Gastrocnemius medialis (tissue), 4 donors: Measurements from ENCODE around the gene MYO7A. TPM values are rescaled to one million over a fixed set of nuclear protein-coding genes. Genes with fewer than 3 reads are reported as not detected.
A peak's percentile ranks its signal among the peaks of the same experiment; 100 is the strongest.

Experiments used
- ATAC-seq, 2 donors: fragments of 150-250 bp; one replicate each; pipeline ENCODE4 v1.9.1; 2016
- DNase-seq, 2 donors: peaks; one replicate each; pipeline ENCODE4 v3.0.0-alpha.2; 2019
- H3K27ac ChIP-seq, 4 donors: fragments of 200-600 bp; sonication (generic); 1 replicate in 1 of 4; 2 replicates in 3 of 4; pipeline ENCODE4 v1.5.1; 2016 to 2018; ENCODE audit warnings: mild to moderate bottlenecking in 2 of 4, moderate library complexity in 1 of 4
- H3K27me3 ChIP-seq, 3 donors: fragments of 200-600 bp; sonication (generic) in 2 of 3; 1 replicate in 1 of 3; 2 replicates in 2 of 3; pipeline versions ENCODE4 v1.5.1 to v1.6.0; 2016 to 2019; ENCODE audit warnings: mild to moderate bottlenecking in 1 of 3, moderate library complexity in 1 of 3
- H3K36me3 ChIP-seq, 2 donors: fragments of 200-600 bp; sonication (generic) in 1 of 2; one replicate each; pipeline ENCODE4 v1.5.1; 2017 to 2018
- H3K4me1 ChIP-seq, 2 donors: fragments of 200-600 bp; sonication (generic) in 1 of 2; one replicate each; pipeline ENCODE4 v1.5.1; 2016 to 2017; ENCODE audit warnings: mild to moderate bottlenecking in 2 of 2
- H3K4me3 ChIP-seq, 4 donors: fragments of 200-600 bp; sonication (generic) in 3 of 4; 1 replicate in 1 of 4; 2 replicates in 3 of 4; pipeline ENCODE4 v1.5.1; 2016 to 2019; ENCODE audit warnings: mild to moderate bottlenecking in 2 of 4
- H3K9me3 ChIP-seq, 3 donors: fragments of 200-600 bp; sonication (generic) in 2 of 3; 1 replicate in 1 of 3; 2 replicates in 2 of 3; pipeline ENCODE4 v1.5.1; 2016 to 2019
- POLR2A ChIP-seq, 2 donors: fragments of 450-650 bp; IDR thresholded peaks; one replicate each; pipeline ENCODE4 v1.6.1; 2017; ENCODE audit warnings: antibody characterized with exemption in 2 of 2, mild to moderate bottlenecking in 2 of 2, moderate library complexity in 2 of 2
- in situ Hi-C, 4 donors: fragments of 200-750 bp; cut with MboI; loops; one replicate each; pipeline versions ENCODE4 v1.15.0 to v1.8.0; 2017; ENCODE audit warnings: low sequenced_read_pairs in 4 of 4
- intact Hi-C: fragments of 100-400 bp; cut with DNase I; formaldehyde crosslinking; loops from one replicate; pipeline ENCODE4 v1.15.1; 2023; ENCODE audit warnings: low total_unique reads
- total RNA-seq, 4 donors: library from RNA; depleted of rRNA; stranded (reverse); fragments of >200 nt; gene quantifications; one replicate each; pipeline versions ENCODE4 v1.1.0 to v1.2.3, GENCODE V29; 2016
- TF ChIP-seq, protein P1 (sequence below), 5 experiments: fragments of 450-650 bp in 3 of 5; fragments of 200-600 bp in 2 of 5; sonication (generic) in 2 of 5; IDR thresholded peaks in 4 of 5; conservative IDR thresholded peaks in 1 of 5; 1 replicate in 4 of 5; 2 replicates in 1 of 5; pipeline ENCODE4 v1.5.1; 2016 to 2019; ENCODE audit warnings: antibody characterized with exemption in 5 of 5, mild to moderate bottlenecking in 3 of 5, moderate library complexity in 3 of 5

Gene MYO7A
- total RNA-seq, 4 donors from 2014 or later, result 1.6 to 3.5 (median 2.1) TPM

DNA sequence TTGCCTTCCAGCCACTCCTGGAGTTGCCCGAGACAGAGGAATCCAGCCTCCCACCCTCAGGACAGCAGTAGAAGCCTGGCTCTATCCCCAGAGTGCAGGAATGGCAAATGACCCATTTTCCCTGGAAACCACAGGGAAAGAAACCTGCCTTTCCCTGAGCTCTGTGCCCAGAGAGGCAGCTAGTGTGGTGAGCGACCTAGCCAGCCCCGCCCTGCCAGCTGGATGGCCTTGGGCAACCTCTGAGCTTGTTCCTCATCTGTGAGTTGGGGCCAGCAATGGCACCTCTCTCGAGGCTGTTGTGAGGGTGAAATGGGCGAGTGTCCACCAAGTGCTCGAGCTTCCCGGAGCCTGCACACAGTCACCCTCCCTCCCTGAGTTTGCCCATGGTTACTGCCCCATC, 21.7 kb upstream of the MYO7A start:
- in situ Hi-C loops, result no loop called here
- no peak for ATAC-seq
- TF ChIP-seq, protein P1, sequence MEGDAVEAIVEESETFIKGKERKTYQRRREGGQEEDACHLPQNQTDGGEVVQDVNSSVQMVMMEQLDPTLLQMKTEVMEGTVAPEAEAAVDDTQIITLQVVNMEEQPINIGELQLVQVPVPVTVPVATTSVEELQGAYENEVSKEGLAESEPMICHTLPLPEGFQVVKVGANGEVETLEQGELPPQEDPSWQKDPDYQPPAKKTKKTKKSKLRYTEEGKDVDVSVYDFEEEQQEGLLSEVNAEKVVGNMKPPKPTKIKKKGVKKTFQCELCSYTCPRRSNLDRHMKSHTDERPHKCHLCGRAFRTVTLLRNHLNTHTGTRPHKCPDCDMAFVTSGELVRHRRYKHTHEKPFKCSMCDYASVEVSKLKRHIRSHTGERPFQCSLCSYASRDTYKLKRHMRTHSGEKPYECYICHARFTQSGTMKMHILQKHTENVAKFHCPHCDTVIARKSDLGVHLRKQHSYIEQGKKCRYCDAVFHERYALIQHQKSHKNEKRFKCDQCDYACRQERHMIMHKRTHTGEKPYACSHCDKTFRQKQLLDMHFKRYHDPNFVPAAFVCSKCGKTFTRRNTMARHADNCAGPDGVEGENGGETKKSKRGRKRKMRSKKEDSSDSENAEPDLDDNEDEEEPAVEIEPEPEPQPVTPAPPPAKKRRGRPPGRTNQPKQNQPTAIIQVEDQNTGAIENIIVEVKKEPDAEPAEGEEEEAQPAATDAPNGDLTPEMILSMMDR (IDR thresholded peaks at IDR 0.05 in 4 of 5, conservative IDR thresholded peaks at IDR 0.05 in 1 of 5), result no peak
- Histone ChIP-seq H3K27me3 (no peaks in the 10 kb centered on the region), H3K4me3 (no peak overlapping the region), H3K27ac (no peak overlapping the region), H3K4me1 (no peaks in the 10 kb centered on the region), H3K36me3 (no peaks in the 10 kb centered on the region), H3K9me3 (no peaks in the 10 kb centered on the region)
- no peak for DNase-seq
- intact Hi-C loops, result no loop called here

DNA sequence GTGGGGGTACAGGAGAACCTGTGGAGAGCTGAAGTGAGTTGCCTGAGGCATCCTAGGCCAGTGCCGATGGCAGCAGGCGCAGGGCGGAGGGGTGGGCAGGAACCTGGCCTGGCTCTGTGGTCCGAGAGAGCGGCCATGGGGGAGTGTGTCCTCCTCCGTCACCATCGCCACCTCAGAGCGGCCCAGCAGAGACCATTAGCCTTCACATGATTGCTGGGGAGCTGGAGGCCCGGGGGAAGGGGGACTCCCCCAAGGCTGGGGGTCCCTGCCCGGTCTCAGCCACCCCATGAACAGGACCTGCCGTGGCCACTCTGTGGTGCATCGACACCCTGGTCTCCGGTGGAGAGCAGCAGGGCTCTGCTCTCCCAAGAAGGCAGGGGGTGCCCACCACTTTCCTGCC, 21.3 kb upstream of the MYO7A start:
- in situ Hi-C loops (no loop called here), intact Hi-C loops (no loop called here)
- Histone ChIP-seq H3K27ac (no peak overlapping the region), H3K4me1 (no peaks in the 10 kb centered on the region), H3K36me3 (no peaks in the 10 kb centered on the region), H3K27me3 (no peaks in the 10 kb centered on the region), H3K4me3 (no peak overlapping the region), H3K9me3 (no peaks in the 10 kb centered on the region)
- DNase-seq (no peak), ATAC-seq (no peak)
- TF ChIP-seq POLR2A (IDR thresholded peaks at IDR 0.05), result no peak
- TF ChIP-seq, protein P1 (IDR thresholded peaks at IDR 0.05 in 4 of 5, conservative IDR thresholded peaks at IDR 0.05 in 1 of 5), result no peak

DNA sequence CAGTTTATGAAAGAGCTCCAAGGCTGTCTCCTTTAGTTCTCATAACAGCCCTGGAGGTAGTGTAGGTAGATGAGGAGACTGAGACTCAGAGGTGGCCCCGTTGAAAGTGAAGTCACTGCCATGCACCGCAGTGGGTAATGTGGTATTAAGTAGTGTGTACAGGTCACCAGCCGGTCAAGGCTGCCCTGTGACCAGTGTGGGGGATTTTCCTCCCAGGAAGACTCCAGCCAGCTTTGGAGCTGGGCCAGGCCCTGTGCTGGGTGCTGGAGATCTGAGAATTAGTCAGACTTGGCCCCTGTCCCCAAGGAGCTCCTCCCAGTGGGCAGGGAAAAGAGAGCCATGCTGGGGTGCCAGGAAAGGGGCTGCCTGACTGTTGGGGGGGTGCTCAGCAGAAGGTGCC, 20.1 kb upstream of the MYO7A start:
- no peak overlapping the region for H3K4me3 ChIP-seq

DNA sequence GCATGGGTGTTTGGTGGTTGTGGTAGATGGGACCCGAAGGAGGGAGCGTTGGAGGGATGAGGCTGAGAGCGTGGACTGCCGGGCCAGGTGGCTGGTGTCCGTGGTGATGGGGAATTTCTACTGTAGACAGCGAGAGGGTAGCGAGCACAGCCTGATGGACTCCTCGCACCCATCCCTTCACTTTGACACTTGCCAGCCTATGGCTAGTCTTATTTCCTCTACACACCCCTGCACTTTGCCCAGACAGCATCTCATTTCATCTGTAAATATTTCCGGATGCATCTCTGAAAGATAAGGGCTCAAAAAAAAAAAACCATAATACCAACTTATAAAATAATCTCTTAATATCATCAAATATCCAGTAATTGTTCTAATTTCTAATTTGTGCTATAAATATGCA, 19.6 kb upstream of the MYO7A start:
- intact Hi-C loops, result no loop called here
- no peak overlapping the region for H3K4me3 ChIP-seq
- no peak overlapping the region for H3K27ac ChIP-seq
- ATAC-seq (no peak), DNase-seq (no peak)
- TF ChIP-seq POLR2A (IDR thresholded peaks at IDR 0.05), result no peak
- TF ChIP-seq, protein P1 (IDR thresholded peaks at IDR 0.05 in 4 of 5, conservative IDR thresholded peaks at IDR 0.05 in 1 of 5), result no peak
- no peaks in the 10 kb centered on the region for H3K9me3 ChIP-seq
- no peaks in the 10 kb centered on the region for H3K27me3 ChIP-seq
- in situ Hi-C loops, result no loop called here
- H3K36me3 ChIP-seq, result no peaks in the 10 kb centered on the region
- no peaks in the 10 kb centered on the region for H3K4me1 ChIP-seq

More for the DNA sequence above, 20.1 kb upstream of the MYO7A start:
- in situ Hi-C loops, result no loop called here
- intact Hi-C loops, result no loop called here
- TF ChIP-seq, protein P1 (IDR thresholded peaks at IDR 0.05 in 4 of 5, conservative IDR thresholded peaks at IDR 0.05 in 1 of 5), result no peak
- no peak for TF ChIP-seq POLR2A (IDR thresholded peaks at IDR 0.05)
- DNase-seq (no peak), ATAC-seq (peak in 1 of 2 donors; percentile 64)
- no peak overlapping the region for H3K27ac ChIP-seq
- H3K36me3 ChIP-seq, result no peaks in the 10 kb centered on the region
- H3K4me1 ChIP-seq, result no peaks in the 10 kb centered on the region
- no peaks in the 10 kb centered on the region for H3K9me3 ChIP-seq
- H3K27me3 ChIP-seq, result no peaks in the 10 kb centered on the region
